Heart left ventricle (tissue), 16 donors: ENCODE results near the gene CHTF8. TPM values are rescaled to one million over a fixed set of nuclear protein-coding genes. Genes with fewer than 3 reads are reported as not detected.

Source experiments
- ATAC-seq, 4 donors: fragments of 200-7000 bp; cut with Tn5 transposase; one replicate each; pipeline ENCODE4 v1.9.1; 2020 to 2022; ENCODE audit warnings: moderate library complexity in 4 of 4, mild to moderate bottlenecking in 3 of 4, moderate number of reproducible peaks in 1 of 4
- DNase-seq, 5 donors: peaks; one replicate each; pipeline ENCODE4 v3.0.0-alpha.2; 2020
- H3K27ac ChIP-seq, 12 donors: fragments of 200-600 bp; sonication (generic) in 4 of 12; one replicate each; pipeline versions ENCODE4 v1.5.0 to v1.8.0; 2016 to 2022; ENCODE audit warnings: mild to moderate bottlenecking in 2 of 12
- H3K27me3 ChIP-seq, 9 donors: fragments of 200-600 bp; sonication (generic) in 2 of 9; one replicate each; pipeline versions ENCODE4 v1.5.1 to v1.8.0; 2016 to 2022; ENCODE audit warnings: mild to moderate bottlenecking in 3 of 9
- H3K36me3 ChIP-seq, 9 donors: fragments of 200-600 bp; sonication (generic) in 2 of 9; one replicate each; pipeline versions ENCODE4 v1.5.0 to v1.8.0; 2018 to 2022; ENCODE audit warnings: mild to moderate bottlenecking in 2 of 9
- H3K4me1 ChIP-seq, 12 donors: fragments of 200-600 bp; sonication (generic) in 4 of 12; one replicate each; pipeline versions ENCODE4 v1.5.0 to v1.8.0; 2016 to 2022; ENCODE audit warnings: mild to moderate bottlenecking in 3 of 12
- H3K4me3 ChIP-seq, 12 donors: fragments of 200-600 bp; sonication (generic) in 4 of 12; one replicate each; pipeline versions ENCODE4 v1.5.0 to v1.8.0; 2017 to 2022; ENCODE audit warnings: mild to moderate bottlenecking in 9 of 12, moderate library complexity in 4 of 12
- H3K9me3 ChIP-seq, 12 donors: fragments of 200-600 bp; sonication (generic) in 4 of 12; one replicate each; pipeline versions ENCODE4 v1.5.0 to v1.8.0; 2016 to 2022; ENCODE audit warnings: mild to moderate bottlenecking in 1 of 12
- POLR2A ChIP-seq, 2 donors: fragments of 450-650 bp; IDR thresholded peaks; one replicate each; pipeline ENCODE4 v1.6.1; 2017; ENCODE audit warnings: antibody characterized with exemption in 2 of 2, mild to moderate bottlenecking in 2 of 2, moderate library complexity in 2 of 2
- WGBS, 4 donors: extraction: QIAGEN DNeasy Blood & Tissue Kit in 2 of 4; methylation state at CpG; one replicate each; pipeline versions ENCODE4 v1.1.5 to v1.1.7; 2013 to 2018; 5-methylcytosine and 5-hydroxymethylcytosine counted together
- intact Hi-C, 10 donors: fragments of 100-400 bp; cut with DNase I; formaldehyde crosslinking; loops; one replicate each; pipeline versions ENCODE4 v1.11.1 to v1.14.2; 2022
- polyA plus RNA-seq, 2 donors: library from polyadenylated mRNA; stranded (reverse); fragments of 200-250 nt; gene quantifications; one replicate each; pipeline ENCODE4 v1.2.3, GENCODE V29; 2013
- total RNA-seq, 9 donors: library from RNA; depleted of rRNA in 2 of 9; stranded (reverse); fragments of >200 nt in 2 of 9; fragmentation: NEBNext Ultra II Directional in 3 of 9; extraction: Animal tissue kit (Norgen Biotek cat#: 25700) in 3 of 9; gene quantifications; one replicate each; pipeline versions ENCODE4 v1.1.0 to v1.2.4, GENCODE V29; 2016 to 2023
- TF ChIP-seq, protein P1 (sequence below), 12 donors: fragments of 200-600 bp; sonication (generic) in 4 of 12; IDR thresholded peaks; one replicate each; pipeline versions ENCODE4 v1.5.0 to v1.8.0; 2018 to 2022; ENCODE audit warnings: antibody characterized with exemption in 12 of 12, mild to moderate bottlenecking in 5 of 12
- donor health status: ischemic (EF 13 %, LVEDD 7.1; RV severe dilation, severe dysfunction).
- donor health status: healthy with polysubstance abuse.
- donor health status: DM: no; HTN: yes; CAD: no.
- donor health status: DM: no; HTN: no; CAD: no.
- donor health status: ischemic (EF 25% LVEDD 6.9; RV normal size, moderate dysfunction).
- donor health status: ischemic (EF 25% LVEDD 5.7; RV mildly dilated, moderate dysfunction).
- donor health status: healthy.
- donor health status: DM: yes; HTN: yes; CAD: no.
- donor health status: ischemic (EF 35%, LVEDD 5.7; RV mildly dilated, moderate dysfunction).
- donor health status: nonischemic (EF 11% LVEDD 7.7; RV severe dilation, severe dysfunction).
- donor health status: DM: yes; HTN: yes; CAD: no.
- donor health status: PGD.
- donor health status: ischemic (EF 29% LVEDD 5.4; RV normal size, mild dysfunction).
- donor health status: nonischemic (EF 23%, LVEDD 6.1; RV moderate dilation, normal function).

CHTF8 gene
- total and polyA plus RNA-seq, 11 donors, result 18.7 to 79.7 (median 53.2) TPM

DNA sequence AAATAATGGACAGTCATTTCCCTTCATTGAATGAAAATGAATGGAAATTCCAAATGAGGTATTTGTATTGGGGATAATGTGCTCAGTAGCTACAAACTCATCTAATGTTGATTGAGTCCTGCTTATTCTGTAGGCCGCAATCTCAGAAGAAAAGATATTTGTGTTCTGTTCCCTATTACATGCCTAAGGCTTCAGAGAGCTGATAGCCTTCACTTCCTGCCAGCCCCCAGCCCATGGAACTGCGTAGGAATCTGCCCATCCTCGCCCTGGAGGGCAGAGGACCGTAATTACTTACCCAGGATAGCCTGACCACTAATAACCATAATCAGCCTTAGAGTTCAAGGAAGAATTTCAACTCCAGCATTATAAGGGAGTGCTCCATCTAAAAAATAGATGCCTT lies 36.7 kb upstream of the CHTF8 start:
- WGBS, 4 donors, result 94 to 98% (median 96%) methylated on average over 4 of the region's 4 CpGs
- no peak for DNase-seq
- no peaks in the 10 kb centered on the region for H3K9me3 ChIP-seq
- no peaks in the 10 kb centered on the region for H3K27me3 ChIP-seq
- no peak overlapping the region for H3K27ac ChIP-seq
- peaks cover 0 to 65% (median 55%) of the 10 kb centered on the region in 9 donors for H3K36me3 ChIP-seq
- intact Hi-C loops, result no loop called here
- H3K4me3 ChIP-seq, result no peak overlapping the region
- TF ChIP-seq, protein P1, sequence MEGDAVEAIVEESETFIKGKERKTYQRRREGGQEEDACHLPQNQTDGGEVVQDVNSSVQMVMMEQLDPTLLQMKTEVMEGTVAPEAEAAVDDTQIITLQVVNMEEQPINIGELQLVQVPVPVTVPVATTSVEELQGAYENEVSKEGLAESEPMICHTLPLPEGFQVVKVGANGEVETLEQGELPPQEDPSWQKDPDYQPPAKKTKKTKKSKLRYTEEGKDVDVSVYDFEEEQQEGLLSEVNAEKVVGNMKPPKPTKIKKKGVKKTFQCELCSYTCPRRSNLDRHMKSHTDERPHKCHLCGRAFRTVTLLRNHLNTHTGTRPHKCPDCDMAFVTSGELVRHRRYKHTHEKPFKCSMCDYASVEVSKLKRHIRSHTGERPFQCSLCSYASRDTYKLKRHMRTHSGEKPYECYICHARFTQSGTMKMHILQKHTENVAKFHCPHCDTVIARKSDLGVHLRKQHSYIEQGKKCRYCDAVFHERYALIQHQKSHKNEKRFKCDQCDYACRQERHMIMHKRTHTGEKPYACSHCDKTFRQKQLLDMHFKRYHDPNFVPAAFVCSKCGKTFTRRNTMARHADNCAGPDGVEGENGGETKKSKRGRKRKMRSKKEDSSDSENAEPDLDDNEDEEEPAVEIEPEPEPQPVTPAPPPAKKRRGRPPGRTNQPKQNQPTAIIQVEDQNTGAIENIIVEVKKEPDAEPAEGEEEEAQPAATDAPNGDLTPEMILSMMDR (IDR thresholded peaks at IDR 0.05), result no peak
- TF ChIP-seq POLR2A (IDR thresholded peaks at IDR 0.05), result no peak
- H3K4me1 ChIP-seq, result peaks cover 0 to 44% (median 4%) of the 10 kb centered on the region in 12 donors
- no peak for ATAC-seq

DNA sequence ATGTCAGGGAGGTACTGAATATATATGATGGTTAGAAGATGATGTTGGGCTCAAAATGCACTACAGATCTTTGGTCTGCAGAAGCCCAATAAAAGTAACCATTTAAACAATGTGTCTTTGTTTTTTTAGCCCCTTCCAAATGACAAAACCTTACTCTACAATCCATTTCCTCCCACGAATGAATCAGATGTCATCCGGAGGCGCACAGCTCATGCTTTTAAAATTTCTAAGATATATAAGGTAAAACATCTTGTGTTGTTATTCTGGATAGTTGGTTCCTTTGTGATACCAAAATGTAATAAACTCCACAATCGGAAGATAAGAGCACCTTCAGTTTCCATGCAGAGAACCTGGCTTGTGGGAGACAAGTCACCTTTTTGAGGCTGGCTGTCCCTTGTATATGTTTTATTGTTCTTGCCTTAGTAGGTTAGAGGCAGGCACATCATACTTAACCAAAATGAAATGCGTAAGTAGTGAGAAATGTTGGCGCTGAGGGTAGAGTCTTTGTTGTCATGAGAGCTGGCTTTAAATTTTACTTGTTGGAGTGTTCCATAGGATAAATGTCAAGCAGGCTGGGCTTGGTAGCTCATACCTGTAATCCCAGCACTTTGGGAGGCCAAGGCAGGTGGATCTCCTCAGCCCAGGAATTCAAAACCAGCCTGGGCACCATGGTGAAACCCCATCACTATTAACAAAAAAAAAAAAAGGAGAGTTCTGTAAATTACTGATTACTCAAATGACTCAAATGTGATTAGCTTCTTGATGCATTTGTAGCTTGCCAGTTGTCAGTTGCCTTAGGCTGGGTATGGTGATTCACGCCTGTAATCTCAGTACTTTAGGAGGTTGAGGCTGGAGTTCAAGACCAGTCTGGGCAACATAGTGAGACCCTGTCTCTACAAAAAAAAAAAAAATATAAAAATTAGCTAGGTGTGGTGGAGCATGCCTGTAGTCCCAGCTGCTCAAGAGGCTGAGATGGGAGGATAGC lies 34.9 kb upstream of the CHTF8 start:
- 86 to 89% (median 87%) methylated on average over 7 of the region's 7 CpGs for WGBS, 4 donors
- Histone ChIP-seq H3K27me3 (no peaks in the 10 kb centered on the region), H3K36me3 (peaks cover 0 to 80% (median 70%) of the 10 kb centered on the region in 9 donors), H3K9me3 (no peaks in the 10 kb centered on the region), H3K4me3 (no peak overlapping the region), H3K4me1 (peaks cover 0 to 26% (median 0%) of the 10 kb centered on the region in 12 donors), H3K27ac (no peak overlapping the region)
- DNase-seq (no peak), ATAC-seq (no peak)
- intact Hi-C loops, result no loop called here
- TF ChIP-seq, protein P1 (IDR thresholded peaks at IDR 0.05), result no peak
- TF ChIP-seq POLR2A (IDR thresholded peaks at IDR 0.05), result no peak

DNA sequence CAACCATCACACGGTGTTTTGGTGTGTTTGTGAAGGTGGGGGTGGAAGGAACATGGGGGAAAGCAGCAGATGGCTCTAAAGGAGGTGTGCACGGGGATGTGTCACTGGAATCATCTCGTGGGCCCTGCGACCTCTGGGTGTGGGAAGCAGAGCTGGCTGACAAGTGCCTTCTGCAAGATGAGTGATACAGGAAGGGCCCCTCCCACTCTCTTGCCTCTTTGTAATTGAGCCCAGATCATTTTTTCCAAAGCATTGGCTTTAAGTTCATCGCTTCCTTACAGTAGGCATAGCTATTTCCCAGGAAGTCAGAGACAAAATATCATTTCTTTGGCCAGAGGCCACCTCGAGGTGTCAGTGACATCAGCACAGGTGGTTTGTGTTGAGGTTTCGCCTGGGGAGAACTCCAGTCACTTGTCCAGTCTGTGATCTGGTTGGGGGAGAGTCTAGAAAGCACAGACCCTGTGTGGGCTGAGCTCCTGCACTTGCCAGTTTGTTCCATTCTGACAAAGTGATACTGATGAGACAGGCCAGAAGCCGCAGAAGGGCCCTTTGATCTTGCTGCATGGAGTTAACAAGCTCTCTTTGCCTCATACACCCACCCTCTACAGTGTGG lies 33.9 kb upstream of the CHTF8 start:
- Histone ChIP-seq H3K27ac (no peak overlapping the region), H3K36me3 (peaks cover 0 to 87% (median 76%) of the 10 kb centered on the region in 9 donors), H3K9me3 (no peaks in the 10 kb centered on the region), H3K27me3 (no peaks in the 10 kb centered on the region), H3K4me1 (peaks cover 0 to 19% (median 0%) of the 10 kb centered on the region in 12 donors), H3K4me3 (no peak overlapping the region)
- WGBS, 4 donors, result 53 to 72% (median 61%) methylated on average over 8 of the region's 8 CpGs
- intact Hi-C loops, result no loop called here
- TF ChIP-seq, protein P1 (IDR thresholded peaks at IDR 0.05), result no peak
- no peak for TF ChIP-seq POLR2A (IDR thresholded peaks at IDR 0.05)
- ATAC-seq (peak in 1 of 4 donors; percentile 15), DNase-seq (no peak)

DNA sequence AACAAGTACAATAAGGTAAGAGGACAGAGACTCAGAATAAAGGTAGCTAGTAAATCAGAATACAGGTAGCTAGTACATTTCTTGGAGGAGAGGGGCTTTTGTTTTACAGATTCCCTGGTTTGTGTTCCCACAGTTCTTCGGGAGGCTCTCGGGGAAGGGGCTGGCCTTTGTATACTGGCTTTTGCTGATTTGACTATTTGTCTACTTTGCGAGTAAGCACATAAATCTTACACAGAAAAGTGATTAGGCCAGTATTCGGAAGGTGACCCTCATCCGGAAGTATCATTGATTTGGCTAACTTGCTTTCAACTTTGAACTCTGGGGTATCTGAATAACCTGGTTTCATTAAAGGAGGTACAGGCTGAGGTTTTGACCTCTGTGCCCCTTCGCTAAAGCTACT lies 33.2 kb upstream of the CHTF8 start:
- H3K27ac ChIP-seq, result no peak overlapping the region
- TF ChIP-seq POLR2A (IDR thresholded peaks at IDR 0.05), result no peak
- TF ChIP-seq, protein P1 (IDR thresholded peaks at IDR 0.05), result no peak

More for the DNA sequence above, 33.2 kb upstream of the CHTF8 start:
- WGBS, 4 donors, result 94 to 98% (median 96%) methylated on average over 6 of the region's 6 CpGs
- peaks cover 0 to 95% (median 83%) of the 10 kb centered on the region in 9 donors for H3K36me3 ChIP-seq
- peaks cover 0 to 14% (median 0%) of the 10 kb centered on the region in 12 donors for H3K4me1 ChIP-seq
- ATAC-seq, result no peak
- no peak for DNase-seq
- no peaks in the 10 kb centered on the region for H3K9me3 ChIP-seq
- no peaks in the 10 kb centered on the region for H3K27me3 ChIP-seq
- H3K4me3 ChIP-seq, result no peak overlapping the region
- intact Hi-C loops, result no loop called here
